A549 (cell line): ENCODE measurements around the gene PEX3. TPM values are rescaled to one million over a fixed set of nuclear protein-coding genes. Genes with fewer than 3 reads are reported as not detected.

Experiments
- ATAC-seq, 2 experiments: fragments of 200-7000 bp in 1 of 2; fragments of >200 bp in 1 of 2; cut with Nextera tagmentation in 1 of 2; cut with Tn5 transposase in 1 of 2; 3 replicates each; pipeline versions ENCODE4 v1.8.0 to v1.9.1; 2018 to 2020; ENCODE audit warnings: mild to moderate bottlenecking in 1 of 2, moderate library complexity in 1 of 2
- CTCF ChIA-PET: fragments of 300-600 bp; sonication (Branson Sonifier 250); formaldehyde crosslinking; extraction: SDS; loops from one replicate; lab custom pipeline; 2021; ENCODE audit warnings: antibody characterized with exemption, inconsistent platforms; lab: Yijun Ruan, JAX
- POLR2A ChIA-PET: fragments of 350-600 bp; formaldehyde crosslinking; extraction: SDS; loops from one replicate; lab custom pipeline; 2021; ENCODE audit warnings: antibody characterized with exemption, inconsistent platforms; lab: Yijun Ruan, JAX
- DNase-seq, 2 experiments: peaks; one replicate each; pipeline versions ENCODE4 v3.0.0 to v3.0.0-alpha.2; 2011 to 2016; ENCODE audit warnings: low read depth in 1 of 2, low spot score in 1 of 2
- FAIRE-seq: peaks from 2 replicates; lab custom pipeline; 2011; peaks lifted over from hg19 to GRCh38; lab: Jason Lieb, UNC
- H3K27ac ChIP-seq, 2 experiments: fragments of >200 bp; sonication (Bioruptor Twin); formaldehyde crosslinking; 3 replicates each; pipeline ENCODE4 v1.5.1; 2016 to 2017
- H3K4me1 ChIP-seq: fragments of >200 bp; sonication (Bioruptor Twin); formaldehyde crosslinking; 3 replicates; pipeline ENCODE4 v1.6.1; 2016
- H3K4me2 ChIP-seq: fragments of >200 bp; sonication (Bioruptor Twin); formaldehyde crosslinking; 3 replicates; pipeline ENCODE4 v1.6.1; 2016
- H3K4me3 ChIP-seq: fragments of >200 bp; sonication (Bioruptor Twin); formaldehyde crosslinking; 3 replicates; pipeline ENCODE4 v1.5.1; 2016
- H3K9me3 ChIP-seq: fragments of >200 bp; sonication (Bioruptor Twin); formaldehyde crosslinking; 3 replicates; pipeline ENCODE4 v1.6.1; 2016
- BHLHE40 ChIP-seq: IDR thresholded peaks from 2 replicates; pipeline ENCODE4 v1.6.1; 2012; ENCODE audit warnings: low read depth, low read length, inconsistent platforms
- CBX2 ChIP-seq: fragments of 200-600 bp; sonication (generic); IDR thresholded peaks from 2 replicates; pipeline ENCODE4 v1.6.1; 2016; ENCODE audit warnings: low read depth, mild to moderate bottlenecking, borderline replicate concordance
- CBX8 ChIP-seq: fragments of 200-600 bp; sonication (generic); IDR thresholded peaks from 2 replicates; pipeline ENCODE4 v1.6.1; 2016
- CHD4 ChIP-seq: fragments of 200-600 bp; sonication (generic); IDR thresholded peaks from 2 replicates; pipeline ENCODE4 v1.6.1; 2016; ENCODE audit warnings: antibody characterized with exemption, mild to moderate bottlenecking, borderline replicate concordance
- EHF ChIP-seq: fragments of 250-450 bp; sonication (Bioruptor Pico); IDR thresholded peaks from 2 replicates; pipeline ENCODE4 v1.5.0; 2020; ENCODE audit warnings: mild to moderate bottlenecking
- EHMT2 ChIP-seq: fragments of 200-600 bp; sonication (generic); IDR thresholded peaks from 2 replicates; pipeline ENCODE4 v1.6.1; 2016; ENCODE audit warnings: antibody characterized with exemption, low read depth, mild to moderate bottlenecking, moderate library complexity
- EP300 ChIP-seq, 2 experiments: fragments of >200 bp; sonication (Bioruptor Twin); formaldehyde crosslinking; IDR thresholded peaks; 2 replicates in 1 of 2; 3 replicates in 1 of 2; pipeline ENCODE4 v1.6.1; 2016 to 2017
- ESRRA ChIP-seq: fragments of 150-350 bp; IDR thresholded peaks from 2 replicates; pipeline ENCODE4 v1.6.1; 2014; ENCODE audit warnings: mild to moderate bottlenecking, low read length, borderline replicate concordance
- FOSB ChIP-seq: fragments of 250-450 bp; sonication (Bioruptor Pico); IDR thresholded peaks from 2 replicates; pipeline ENCODE4 v1.5.0; 2020; ENCODE audit warnings: mild to moderate bottlenecking, moderate library complexity
- FOSL2 ChIP-seq, 2 experiments: fragments of 450-650 bp in 1 of 2; fragments of >200 bp in 1 of 2; sonication (Bioruptor Twin) in 1 of 2; formaldehyde crosslinking; IDR thresholded peaks; 2 replicates each; pipeline versions ENCODE4 v1.5.0 to v1.6.1; 2016 to 2020; ENCODE audit warnings: mild to moderate bottlenecking in 1 of 2, moderate library complexity in 1 of 2
- FOXS1 ChIP-seq: fragments of 250-450 bp; sonication (Bioruptor Pico); IDR thresholded peaks from 2 replicates; pipeline ENCODE4 v1.5.0; 2020; ENCODE audit warnings: mild to moderate bottlenecking, moderate library complexity
- GATA3 ChIP-seq: IDR thresholded peaks from 2 replicates; pipeline ENCODE4 v1.6.1; 2012; ENCODE audit warnings: borderline replicate concordance
- HOXB5 ChIP-seq: fragments of 250-450 bp; sonication (Bioruptor Pico); IDR thresholded peaks from 2 replicates; pipeline ENCODE4 v1.5.0; 2020; ENCODE audit warnings: mild to moderate bottlenecking, moderate library complexity
- JUN ChIP-seq, 2 experiments: fragments of >200 bp; sonication (Bioruptor Twin); formaldehyde crosslinking; IDR thresholded peaks; 2 replicates in 1 of 2; 3 replicates in 1 of 2; pipeline ENCODE4 v1.6.1; 2016 to 2017
- MAZ ChIP-seq: fragments of 150-350 bp; IDR thresholded peaks from 2 replicates; pipeline ENCODE4 v1.6.1; 2014; ENCODE audit warnings: antibody characterized with exemption, low read depth, low read length, borderline replicate concordance
- MYC ChIP-seq: IDR thresholded peaks from 2 replicates; pipeline ENCODE4 v1.6.1; 2012; ENCODE audit warnings: mild to moderate bottlenecking, inconsistent platforms, low read length, improper control_type of control experiment, borderline replicate concordance
- NR3C1 ChIP-seq: fragments of >200 bp; sonication (Bioruptor Twin); formaldehyde crosslinking; IDR thresholded peaks from 3 replicates; pipeline ENCODE4 v1.6.1; 2017
- POLR2A ChIP-seq: IDR thresholded peaks from 2 replicates; pipeline ENCODE4 v1.6.1; 2012; ENCODE audit warnings: mild to moderate bottlenecking, low read length
- POLR2AphosphoS2 ChIP-seq: conservative IDR thresholded peaks from 2 replicates; pipeline ENCODE4 v1.6.1; 2012; ENCODE audit warnings: low read length, improper control_type of control experiment, inconsistent platforms
- RFX5 ChIP-seq: fragments of 450-650 bp; IDR thresholded peaks from 2 replicates; pipeline ENCODE4 v1.7.1; 2014; ENCODE audit warnings: antibody characterized with exemption, mild to moderate bottlenecking, moderate library complexity
- WGBS: methylation state at CpG from one replicate; pipeline ENCODE4 v1.1.6; 2017; ENCODE audit errors: missing lambda C conversion rate; 5-methylcytosine and 5-hydroxymethylcytosine counted together
- polyA plus RNA-seq, 4 experiments: library from polyadenylated mRNA; depleted of rRNA in 3 of 4; stranded (reverse); fragments of >200 nt; fragmentation: RNase III in 1 of 4; extraction: RNeasy Plus Mini Kit Qiagen cat#74134 plus additional on column Dnase treatment in 1 of 4; gene quantifications; 2 replicates in 3 of 4; 3 replicates in 1 of 4; pipeline ENCODE4 v1.2.3, GENCODE V29; 2011 to 2017
- TF ChIP-seq, protein P1 (sequence below): IDR thresholded peaks from 2 replicates; pipeline ENCODE4 v1.6.1; 2012
- TF ChIP-seq, protein P2 (sequence below): fragments of 150-350 bp; IDR thresholded peaks from 2 replicates; pipeline ENCODE4 v1.6.1; 2014; ENCODE audit warnings: low read depth, mild to moderate bottlenecking, low read length
- TF ChIP-seq, protein P3 (sequence below): fragments of >200 bp; sonication (Bioruptor Twin); formaldehyde crosslinking; IDR thresholded peaks from 2 replicates; pipeline ENCODE4 v1.6.1; 2016
- TF ChIP-seq, protein P4 (sequence below): fragments of 200-600 bp; sonication (generic); IDR thresholded peaks from 2 replicates; pipeline ENCODE4 v1.6.1; 2016; ENCODE audit warnings: antibody characterized with exemption, mild to moderate bottlenecking, moderate library complexity
- TF ChIP-seq, protein P5 (sequence below): fragments of 250-450 bp; sonication (Bioruptor Pico); IDR thresholded peaks from 2 replicates; pipeline ENCODE4 v1.5.0; 2020; ENCODE audit warnings: low read depth, mild to moderate bottlenecking, moderate library complexity

Gene PEX3
- polyA plus RNA-seq, 2 of the 4 experiments (the other 2 are of a cell fraction) = 15.1 to 25.9 TPM

DNA sequence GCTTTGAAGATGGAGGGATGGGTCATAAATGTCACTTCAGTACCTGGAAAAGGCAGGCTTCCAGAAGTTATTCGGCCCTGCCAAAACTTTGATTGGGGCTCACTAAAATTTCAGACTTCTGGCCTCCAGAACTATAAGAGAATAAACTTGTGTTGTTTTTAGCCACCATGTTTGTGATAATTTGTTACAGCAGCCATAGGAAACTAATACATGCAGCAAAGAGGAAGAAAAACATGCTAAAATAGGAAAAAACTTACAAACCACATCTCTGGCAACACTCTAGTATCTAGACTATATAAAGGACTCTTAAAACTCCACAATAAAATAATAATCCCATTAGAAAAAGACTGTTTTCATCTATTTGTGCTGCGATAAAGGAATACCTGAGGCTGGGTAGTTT lies 9.6 kb upstream of the PEX3 start:
- H3K4me3 ChIP-seq = no peak overlapping the region
- CTCF ChIA-PET = no interaction called here

DNA sequence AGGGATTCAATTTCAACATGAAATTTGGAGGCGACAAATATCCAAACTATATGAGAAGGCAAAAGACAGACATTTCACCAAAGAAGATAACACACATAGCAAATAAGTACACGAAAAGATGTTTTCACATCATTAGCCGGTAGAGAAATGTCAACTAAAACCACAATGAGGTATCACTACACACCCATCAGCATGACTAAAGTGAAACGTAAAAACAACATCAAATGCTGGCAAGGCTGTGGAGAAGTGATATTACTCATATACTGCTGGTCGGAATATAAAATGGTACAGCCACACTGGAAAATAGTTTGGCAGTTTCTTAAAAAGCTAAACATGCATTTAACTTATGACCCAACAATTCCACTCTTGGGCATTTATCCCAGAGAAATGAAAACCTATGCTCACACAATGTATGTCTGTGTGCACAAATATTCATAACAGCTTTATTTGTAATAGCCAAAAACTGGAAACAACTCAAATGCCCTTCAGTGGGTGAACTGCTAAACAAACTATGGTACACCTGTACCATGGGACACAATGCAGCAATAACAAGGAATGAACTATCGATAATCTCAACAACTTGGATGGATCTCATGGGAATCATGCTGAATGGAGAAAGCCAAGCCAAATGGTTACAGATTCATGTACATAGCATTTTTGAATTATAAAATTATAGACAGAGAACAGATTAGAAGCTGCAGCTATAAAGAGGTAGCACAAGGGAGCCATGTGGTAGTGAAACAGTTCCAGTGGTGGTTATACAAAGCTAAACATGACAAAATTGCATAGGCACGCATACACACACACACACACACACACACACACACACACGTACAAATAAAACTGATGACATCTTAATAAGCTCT lies 8.7 kb upstream of the PEX3 start:
- DNase-seq = no peak
- no peak for ATAC-seq
- FAIRE-seq = no peak
- Histone ChIP-seq H3K4me3 (no peak overlapping the region), H3K9me3 (no peaks in the 10 kb centered on the region)
- WGBS = 93% methylated on average over 8 of the region's 8 CpGs
- POLR2A ChIA-PET = interaction anchor here (0.6 to 1.0 kb wide), 2 partner anchors 9 to 746 kb away, joined by 3 read pairs; partner anchors contain the start of genes ADAT2 and PEX3
- no peak for TF ChIP-seq CHD4
- TF ChIP-seq, protein P1, sequence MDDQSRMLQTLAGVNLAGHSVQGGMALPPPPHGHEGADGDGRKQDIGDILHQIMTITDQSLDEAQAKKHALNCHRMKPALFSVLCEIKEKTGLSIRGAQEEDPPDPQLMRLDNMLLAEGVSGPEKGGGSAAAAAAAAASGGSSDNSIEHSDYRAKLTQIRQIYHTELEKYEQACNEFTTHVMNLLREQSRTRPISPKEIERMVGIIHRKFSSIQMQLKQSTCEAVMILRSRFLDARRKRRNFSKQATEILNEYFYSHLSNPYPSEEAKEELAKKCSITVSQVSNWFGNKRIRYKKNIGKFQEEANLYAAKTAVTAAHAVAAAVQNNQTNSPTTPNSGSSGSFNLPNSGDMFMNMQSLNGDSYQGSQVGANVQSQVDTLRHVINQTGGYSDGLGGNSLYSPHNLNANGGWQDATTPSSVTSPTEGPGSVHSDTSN = no peak
- no peak for TF ChIP-seq EHF (CRISPR knock-in tag)
- TF ChIP-seq, protein P2, sequence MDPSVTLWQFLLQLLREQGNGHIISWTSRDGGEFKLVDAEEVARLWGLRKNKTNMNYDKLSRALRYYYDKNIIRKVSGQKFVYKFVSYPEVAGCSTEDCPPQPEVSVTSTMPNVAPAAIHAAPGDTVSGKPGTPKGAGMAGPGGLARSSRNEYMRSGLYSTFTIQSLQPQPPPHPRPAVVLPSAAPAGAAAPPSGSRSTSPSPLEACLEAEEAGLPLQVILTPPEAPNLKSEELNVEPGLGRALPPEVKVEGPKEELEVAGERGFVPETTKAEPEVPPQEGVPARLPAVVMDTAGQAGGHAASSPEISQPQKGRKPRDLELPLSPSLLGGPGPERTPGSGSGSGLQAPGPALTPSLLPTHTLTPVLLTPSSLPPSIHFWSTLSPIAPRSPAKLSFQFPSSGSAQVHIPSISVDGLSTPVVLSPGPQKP = no peak
- no peak for TF ChIP-seq MAZ
- TF ChIP-seq ESRRA = no peak
- TF ChIP-seq GATA3 = no peak
- no peak for TF ChIP-seq EHMT2
- TF ChIP-seq EP300 (IDR thresholded peaks at IDR 0.05) = no peak
- TF ChIP-seq, protein P3, sequence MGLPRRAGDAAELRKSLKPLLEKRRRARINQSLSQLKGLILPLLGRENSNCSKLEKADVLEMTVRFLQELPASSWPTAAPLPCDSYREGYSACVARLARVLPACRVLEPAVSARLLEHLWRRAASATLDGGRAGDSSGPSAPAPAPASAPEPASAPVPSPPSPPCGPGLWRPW = no peak
- TF ChIP-seq FOXS1 = no peak
- TF ChIP-seq, protein P4, sequence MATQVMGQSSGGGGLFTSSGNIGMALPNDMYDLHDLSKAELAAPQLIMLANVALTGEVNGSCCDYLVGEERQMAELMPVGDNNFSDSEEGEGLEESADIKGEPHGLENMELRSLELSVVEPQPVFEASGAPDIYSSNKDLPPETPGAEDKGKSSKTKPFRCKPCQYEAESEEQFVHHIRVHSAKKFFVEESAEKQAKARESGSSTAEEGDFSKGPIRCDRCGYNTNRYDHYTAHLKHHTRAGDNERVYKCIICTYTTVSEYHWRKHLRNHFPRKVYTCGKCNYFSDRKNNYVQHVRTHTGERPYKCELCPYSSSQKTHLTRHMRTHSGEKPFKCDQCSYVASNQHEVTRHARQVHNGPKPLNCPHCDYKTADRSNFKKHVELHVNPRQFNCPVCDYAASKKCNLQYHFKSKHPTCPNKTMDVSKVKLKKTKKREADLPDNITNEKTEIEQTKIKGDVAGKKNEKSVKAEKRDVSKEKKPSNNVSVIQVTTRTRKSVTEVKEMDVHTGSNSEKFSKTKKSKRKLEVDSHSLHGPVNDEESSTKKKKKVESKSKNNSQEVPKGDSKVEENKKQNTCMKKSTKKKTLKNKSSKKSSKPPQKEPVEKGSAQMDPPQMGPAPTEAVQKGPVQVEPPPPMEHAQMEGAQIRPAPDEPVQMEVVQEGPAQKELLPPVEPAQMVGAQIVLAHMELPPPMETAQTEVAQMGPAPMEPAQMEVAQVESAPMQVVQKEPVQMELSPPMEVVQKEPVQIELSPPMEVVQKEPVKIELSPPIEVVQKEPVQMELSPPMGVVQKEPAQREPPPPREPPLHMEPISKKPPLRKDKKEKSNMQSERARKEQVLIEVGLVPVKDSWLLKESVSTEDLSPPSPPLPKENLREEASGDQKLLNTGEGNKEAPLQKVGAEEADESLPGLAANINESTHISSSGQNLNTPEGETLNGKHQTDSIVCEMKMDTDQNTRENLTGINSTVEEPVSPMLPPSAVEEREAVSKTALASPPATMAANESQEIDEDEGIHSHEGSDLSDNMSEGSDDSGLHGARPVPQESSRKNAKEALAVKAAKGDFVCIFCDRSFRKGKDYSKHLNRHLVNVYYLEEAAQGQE = no peak
- TF ChIP-seq MYC = no peak
- no peak for TF ChIP-seq JUN (IDR thresholded peaks at IDR 0.05)
- no peak for TF ChIP-seq POLR2A
- TF ChIP-seq FOSL2 (IDR thresholded peaks at IDR 0.05) = no peak
- TF ChIP-seq FOSL2 (CRISPR knock-in tag; IDR thresholded peaks at IDR 0.05) = no peak
- no peak for TF ChIP-seq FOSB
- no peak for TF ChIP-seq CBX2
- TF ChIP-seq, all 56 proteins: peak for 0
- H3K4me2 ChIP-seq = no peak overlapping the region
- no peak overlapping the region for H3K27ac ChIP-seq
- CTCF ChIA-PET = interaction anchor here (0.8 to 1.8 kb wide), 2 partner anchors 15 to 968 kb away, joined by 4 to 7 read pairs; no protein-coding TSS in a partner anchor
- H3K4me1 ChIP-seq = no peaks in the 10 kb centered on the region

More for the DNA sequence above, 9.6 kb upstream of the PEX3 start:
- Histone ChIP-seq H3K4me2 (no peak overlapping the region), H3K27ac (no peak overlapping the region), H3K4me1 (no peaks in the 10 kb centered on the region), H3K9me3 (no peaks in the 10 kb centered on the region)
- 92% methylated on average over 2 of the region's 2 CpGs for WGBS
- POLR2A ChIA-PET = no interaction called here
- TF ChIP-seq POLR2AphosphoS2 (no peak), BHLHE40 (no peak), HOXB5 (CRISPR knock-in tag) (no peak), NR3C1 (no peak), RFX5 (no peak), CBX8 (no peak)
- TF ChIP-seq, protein P5, sequence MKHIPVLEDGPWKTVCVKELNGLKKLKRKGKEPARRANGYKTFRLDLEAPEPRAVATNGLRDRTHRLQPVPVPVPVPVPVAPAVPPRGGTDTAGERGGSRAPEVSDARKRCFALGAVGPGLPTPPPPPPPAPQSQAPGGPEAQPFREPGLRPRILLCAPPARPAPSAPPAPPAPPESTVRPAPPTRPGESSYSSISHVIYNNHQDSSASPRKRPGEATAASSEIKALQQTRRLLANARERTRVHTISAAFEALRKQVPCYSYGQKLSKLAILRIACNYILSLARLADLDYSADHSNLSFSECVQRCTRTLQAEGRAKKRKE = no peak
- TF ChIP-seq, protein P2 = no peak
- no peak for FAIRE-seq
- no peak for ATAC-seq
- no peak for DNase-seq
